ENCODE results near the gene SLC39A11. TPM values are rescaled to one million over a fixed set of nuclear protein-coding genes. Genes with fewer than 3 reads are reported as not detected.

Gene SLC39A11
- total and polyA plus RNA-seq, 3 donors from 2014 or later, result 11.4 to 18.6 (median 18.0) TPM

- WGBS, 2 donors, result 84% methylated on average over 3 of the region's 3 CpGs
- Histone ChIP-seq H3K36me3 (ENCODE audit: low read depth, missing control alignments) (no peaks in the 10 kb centered on the region), H3K4me1 (no peaks in the 10 kb centered on the region), H3K27ac (no peak overlapping the region), H3K27me3 (no peaks in the 10 kb centered on the region), H3K4me3 (no peak overlapping the region), H3K9me3 (no peaks in the 10 kb centered on the region)
- intact Hi-C loops (cut with DNase I; ENCODE audit: low total_unique reads), result no loop called here
- TF ChIP-seq POLR2A (IDR thresholded peaks at IDR 0.05) (no peak), CTCF (IDR thresholded peaks at IDR 0.05) (no peak)
- DNase-seq, result no peak
Measured at GRCh38 chr17:72761431-72761830, 331.1 kb downstream of the SLC39A11 start.

- 94 to 95% methylated on average over 6 of the region's 6 CpGs for WGBS, 2 donors
- TF ChIP-seq CTCF (IDR thresholded peaks at IDR 0.05) (no peak), POLR2A (IDR thresholded peaks at IDR 0.05) (no peak)
- Histone ChIP-seq H3K27ac (no peak overlapping the region), H3K27me3 (no peaks in the 10 kb centered on the region), H3K9me3 (no peaks in the 10 kb centered on the region), H3K4me1 (no peaks in the 10 kb centered on the region), H3K4me3 (no peak overlapping the region), H3K36me3 (ENCODE audit: low read depth, missing control alignments) (no peaks in the 10 kb centered on the region)
- intact Hi-C loops (cut with DNase I; ENCODE audit: low total_unique reads), result no loop called here
- DNase-seq, result no peak
Measured at GRCh38 chr17:72760368-72760767, 332.1 kb downstream of the SLC39A11 start.

GRCh38 chr17:72759301-72759700, 333.2 kb downstream of the SLC39A11 start:
- intact Hi-C loops (cut with DNase I; ENCODE audit: low total_unique reads), result no loop called here
- WGBS, 2 donors, result 81 to 83% methylated on average over 2 of the region's 2 CpGs

GRCh38 chr17:72756256-72756655, 336.2 kb downstream of the SLC39A11 start:
- DNase-seq, result no peak
- no peaks in the 10 kb centered on the region for H3K27me3 ChIP-seq
- H3K4me3 ChIP-seq, result no peak overlapping the region
- WGBS, 2 donors, result 89 to 99% methylated on average over 3 of the region's 3 CpGs
- no peak overlapping the region for H3K27ac ChIP-seq
- H3K36me3 ChIP-seq (ENCODE audit: low read depth, missing control alignments), result no peaks in the 10 kb centered on the region
- intact Hi-C loops (cut with DNase I; ENCODE audit: low total_unique reads), result no loop called here
- H3K9me3 ChIP-seq, result no peaks in the 10 kb centered on the region
- TF ChIP-seq CTCF (IDR thresholded peaks at IDR 0.05), result no peak
- TF ChIP-seq POLR2A (IDR thresholded peaks at IDR 0.05), result no peak
- H3K4me1 ChIP-seq, result no peaks in the 10 kb centered on the region

More at GRCh38 chr17:72759301-72759700, 333.2 kb downstream of the SLC39A11 start:
- no peaks in the 10 kb centered on the region for H3K36me3 ChIP-seq (ENCODE audit: low read depth, missing control alignments)
- no peak overlapping the region for H3K4me3 ChIP-seq
- H3K9me3 ChIP-seq, result no peaks in the 10 kb centered on the region
- no peak for TF ChIP-seq POLR2A (IDR thresholded peaks at IDR 0.05)
- no peak for TF ChIP-seq CTCF (IDR thresholded peaks at IDR 0.05)
- no peak overlapping the region for H3K27ac ChIP-seq
- H3K4me1 ChIP-seq, result no peaks in the 10 kb centered on the region
- no peak for DNase-seq
- H3K27me3 ChIP-seq, result no peaks in the 10 kb centered on the region

- 82 to 89% methylated on average over 6 of the region's 6 CpGs for WGBS, 2 donors
- no peaks in the 10 kb centered on the region for H3K27me3 ChIP-seq
- H3K9me3 ChIP-seq, result no peaks in the 10 kb centered on the region
Measured at GRCh38 chr17:72754513-72754912, 338.0 kb downstream of the SLC39A11 start.

More at GRCh38 chr17:72754513-72754912, 338.0 kb downstream of the SLC39A11 start:
- DNase-seq, result no peak
- no peak for TF ChIP-seq CTCF (IDR thresholded peaks at IDR 0.05)
- TF ChIP-seq POLR2A (IDR thresholded peaks at IDR 0.05), result no peak
- intact Hi-C loops (cut with DNase I; ENCODE audit: low total_unique reads), result no loop called here
- no peaks in the 10 kb centered on the region for H3K36me3 ChIP-seq (ENCODE audit: low read depth, missing control alignments)
- no peak overlapping the region for H3K4me3 ChIP-seq
- no peaks in the 10 kb centered on the region for H3K4me1 ChIP-seq
- no peak overlapping the region for H3K27ac ChIP-seq

Data from testis (tissue), 3 donors.